ENCODE data around the gene TNRC6B. TPM values are rescaled to one million over a fixed set of nuclear protein-coding genes. Genes with fewer than 3 reads are reported as not detected.

Gene TNRC6B
- total RNA-seq, 1 experiment from 2014 or later: 58.1 TPM

- Histone ChIP-seq H2BK20ac (ENCODE audit: low read depth, low read length, poor library complexity, severe bottlenecking) (no peak overlapping the region), H3K4me1 (ENCODE audit: insufficient read depth, low read length) (peaks cover 13% of the 10 kb centered on the region; the same call in 1 of the 2 replicates), H3K23me2 (ENCODE audit: insufficient read length, low read depth, low read length, poor library complexity, severe bottlenecking) (peaks cover 12% of the 10 kb centered on the region), H3K79me2 (ENCODE audit: insufficient read depth, low read length) (peaks cover 55% of the 10 kb centered on the region), H2AFZ (ENCODE audit: low read length) (no peak overlapping the region), H2BK15ac (ENCODE audit: low read depth, low read length) (no peak overlapping the region), H2BK120ac (ENCODE audit: low read depth, low read length, poor library complexity, severe bottlenecking) (no peak overlapping the region), H3K9me3 (ENCODE audit: control insufficient read depth, low read depth, low read length) (no peaks in the 10 kb centered on the region), H3K9ac (ENCODE audit: extremely low read depth, insufficient read length, low read length) (no peak overlapping the region), H2BK12ac (ENCODE audit: insufficient read length, low read depth, low read length) (no peak overlapping the region), H4K20me1 (ENCODE audit: control insufficient read depth, insufficient read depth, insufficient read length) (no peaks in the 10 kb centered on the region), H3K4me2 (ENCODE audit: insufficient read depth, insufficient read length, low read length) (peak overlapping the region; percentile 7), H4K5ac (ENCODE audit: insufficient read length, low read depth, low read length) (no peak overlapping the region), H3K27me3 (ENCODE audit: insufficient read depth, low read length) (no peaks in the 10 kb centered on the region), H4K8ac (replicated peaks; ENCODE audit: insufficient read length, low read depth, low read length) (no peak overlapping the region), H2AK5ac (ENCODE audit: insufficient read length, low read length) (no peak overlapping the region), H3K18ac (ENCODE audit: insufficient read length, low read depth, low read length) (no peak overlapping the region), H3K23ac (ENCODE audit: insufficient read length, low read depth, low read length) (no peak overlapping the region), H4K91ac (ENCODE audit: insufficient read length, low read depth, low read length) (no peak overlapping the region), H3K27ac (ENCODE audit: insufficient read length, low read depth, low read length) (no peak overlapping the region), H3T11ph (ENCODE audit: low read length) (no peak overlapping the region), H2BK5ac (ENCODE audit: insufficient read length, low read length) (no peak overlapping the region), H3K56ac (ENCODE audit: insufficient read length, low read depth, low read length) (no peak overlapping the region), H3K79me1 (ENCODE audit: insufficient read depth, low read depth, low read length, poor library complexity, severe bottlenecking) (peaks cover 3% of the 10 kb centered on the region), H3K14ac (ENCODE audit: insufficient read depth, low read length) (no peak overlapping the region), H3K4ac (ENCODE audit: low read depth, low read length) (no peak overlapping the region)
- H3K36me3 Mint-ChIP-seq (ENCODE audit: insufficient read depth in 1 of 3, low read depth in 3 of 3): peaks cover 4 to 14% (median 10%) of the 10 kb centered on the region in 3 experiments; a peak in 6 of 7 replicates
- no CpG with 5 or more reads among the region's 4 CpGs for WGBS (ENCODE audit: extremely low coverage, insufficient read length, low lambda C conversion rate)
- H3K27ac Mint-ChIP-seq: peak overlapping the region in 2 of 3 experiments; percentile 12 to 98; a peak in 4 of 7 replicates
- H3K4me1 Mint-ChIP-seq: peaks cover 65 to 67% of the 10 kb centered on the region in 2 experiments
- no peak for DNase-seq
- peak overlapping the region; percentile 92 for H3K4me3 Mint-ChIP-seq
- no peaks in the 10 kb centered on the region for H3K27me3 Mint-ChIP-seq (ENCODE audit: low read depth)
- TF ChIP-seq, protein P1, sequence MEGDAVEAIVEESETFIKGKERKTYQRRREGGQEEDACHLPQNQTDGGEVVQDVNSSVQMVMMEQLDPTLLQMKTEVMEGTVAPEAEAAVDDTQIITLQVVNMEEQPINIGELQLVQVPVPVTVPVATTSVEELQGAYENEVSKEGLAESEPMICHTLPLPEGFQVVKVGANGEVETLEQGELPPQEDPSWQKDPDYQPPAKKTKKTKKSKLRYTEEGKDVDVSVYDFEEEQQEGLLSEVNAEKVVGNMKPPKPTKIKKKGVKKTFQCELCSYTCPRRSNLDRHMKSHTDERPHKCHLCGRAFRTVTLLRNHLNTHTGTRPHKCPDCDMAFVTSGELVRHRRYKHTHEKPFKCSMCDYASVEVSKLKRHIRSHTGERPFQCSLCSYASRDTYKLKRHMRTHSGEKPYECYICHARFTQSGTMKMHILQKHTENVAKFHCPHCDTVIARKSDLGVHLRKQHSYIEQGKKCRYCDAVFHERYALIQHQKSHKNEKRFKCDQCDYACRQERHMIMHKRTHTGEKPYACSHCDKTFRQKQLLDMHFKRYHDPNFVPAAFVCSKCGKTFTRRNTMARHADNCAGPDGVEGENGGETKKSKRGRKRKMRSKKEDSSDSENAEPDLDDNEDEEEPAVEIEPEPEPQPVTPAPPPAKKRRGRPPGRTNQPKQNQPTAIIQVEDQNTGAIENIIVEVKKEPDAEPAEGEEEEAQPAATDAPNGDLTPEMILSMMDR (conservative IDR thresholded peaks at IDR 0.05): no peak
- peaks cover 2% of the 10 kb centered on the region in 2 experiments; a peak in 3 of 5 replicates for H3K9me3 Mint-ChIP-seq
Measured at GRCh38 chr22:40180403-40180802, 2.7 kb downstream of the TNRC6B start.

Data from H9 (cell line).